SKM-1 (cell line): ENCODE measurements around the gene RNF208.

Experiments used
- DNase-seq: peaks from one replicate; lab custom pipeline; 2025; ENCODE audit not compliant: unreplicated experiment; lab: John Stamatoyannopoulos, UW

RNF208 gene

GRCh38 chr9:137193771-137194170 is 28.3 kb downstream of the RNF208 start:
- no peak for DNase-seq

GRCh38 chr9:137192859-137193258 is 29.2 kb downstream of the RNF208 start:
- no peak for DNase-seq

GRCh38 chr9:137192448-137192780 is 29.6 kb downstream of the RNF208 start:
- DNase-seq, result no peak

- DNase-seq, result no peak
These were observed 30.2 kb downstream of the RNF208 start for GRCh38 chr9:137191691-137192447.

- DNase-seq, result no peak
These were observed 30.8 kb downstream of the RNF208 start for GRCh38 chr9:137191245-137191644.

GRCh38 chr9:137190315-137190856 is 31.7 kb downstream of the RNF208 start:
- no peak for DNase-seq

GRCh38 chr9:137189297-137190295 is 32.4 kb downstream of the RNF208 start:
- DNase-seq, result no peak

GRCh38 chr9:137188490-137189296 is 33.3 kb downstream of the RNF208 start, which contains the start of the genes ANAPC2 and SSNA1:
TSS of gene ANAPC2 (minus strand) at chr9:137188560. CDS start at chr9:137188532, 28 bp downstream.
TSS of gene SSNA1 (plus strand) at chr9:137188676. CDS start at chr9:137188727, 51 bp downstream.
- peak; percentile 87 for DNase-seq

- DNase-seq, result no peak
These were observed 34.0 kb downstream of the RNF208 start for GRCh38 chr9:137188086-137188489.

- DNase-seq, result no peak
These were observed 34.7 kb downstream of the RNF208 start for GRCh38 chr9:137187386-137187785.

- no peak for DNase-seq
These were observed 35.7 kb downstream of the RNF208 start for GRCh38 chr9:137186385-137186784.

- DNase-seq, result no peak
These were observed 36.1 kb downstream of the RNF208 start for GRCh38 chr9:137185921-137186320.

GRCh38 chr9:137184881-137185660 is 37.0 kb downstream of the RNF208 start:
- DNase-seq, result no peak

GRCh38 chr9:137183980-137184595 is 38.0 kb downstream of the RNF208 start:
- no peak for DNase-seq

GRCh38 chr9:137182836-137183235 is 39.2 kb downstream of the RNF208 start:
- no peak for DNase-seq

- no peak for DNase-seq
These were observed 40.4 kb downstream of the RNF208 start for GRCh38 chr9:137181680-137182079.

GRCh38 chr9:137180491-137180890 is 41.5 kb downstream of the RNF208 start:
- DNase-seq, result no peak

GRCh38 chr9:137179761-137180160 is 42.3 kb downstream of the RNF208 start:
- no peak for DNase-seq

- DNase-seq, result no peak
These were observed 43.0 kb downstream of the RNF208 start for GRCh38 chr9:137178939-137179630.
